ENCODE measurements around the gene FSTL1.

DNA sequence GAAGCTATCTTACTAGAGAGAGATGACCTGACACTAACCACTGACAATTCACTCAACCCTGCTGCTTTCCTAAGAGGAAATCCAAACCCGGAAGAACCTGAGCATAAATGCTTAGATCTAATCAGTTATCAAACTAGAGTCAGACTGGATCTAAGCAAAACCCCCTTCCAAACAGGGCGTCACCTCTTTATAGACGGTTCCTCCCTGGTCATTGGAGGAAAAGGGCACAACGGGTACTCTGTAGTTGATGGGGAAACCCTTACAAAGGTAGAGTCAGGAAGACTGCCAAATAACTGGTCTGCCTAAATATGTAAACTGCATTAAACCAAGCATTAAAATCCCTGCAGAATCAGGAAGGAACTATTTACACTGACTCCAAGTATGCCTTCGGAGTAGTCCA is 41.3 kb upstream of the FSTL1 start:
- TF ChIP-seq, protein P1, sequence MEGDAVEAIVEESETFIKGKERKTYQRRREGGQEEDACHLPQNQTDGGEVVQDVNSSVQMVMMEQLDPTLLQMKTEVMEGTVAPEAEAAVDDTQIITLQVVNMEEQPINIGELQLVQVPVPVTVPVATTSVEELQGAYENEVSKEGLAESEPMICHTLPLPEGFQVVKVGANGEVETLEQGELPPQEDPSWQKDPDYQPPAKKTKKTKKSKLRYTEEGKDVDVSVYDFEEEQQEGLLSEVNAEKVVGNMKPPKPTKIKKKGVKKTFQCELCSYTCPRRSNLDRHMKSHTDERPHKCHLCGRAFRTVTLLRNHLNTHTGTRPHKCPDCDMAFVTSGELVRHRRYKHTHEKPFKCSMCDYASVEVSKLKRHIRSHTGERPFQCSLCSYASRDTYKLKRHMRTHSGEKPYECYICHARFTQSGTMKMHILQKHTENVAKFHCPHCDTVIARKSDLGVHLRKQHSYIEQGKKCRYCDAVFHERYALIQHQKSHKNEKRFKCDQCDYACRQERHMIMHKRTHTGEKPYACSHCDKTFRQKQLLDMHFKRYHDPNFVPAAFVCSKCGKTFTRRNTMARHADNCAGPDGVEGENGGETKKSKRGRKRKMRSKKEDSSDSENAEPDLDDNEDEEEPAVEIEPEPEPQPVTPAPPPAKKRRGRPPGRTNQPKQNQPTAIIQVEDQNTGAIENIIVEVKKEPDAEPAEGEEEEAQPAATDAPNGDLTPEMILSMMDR (IDR thresholded peaks at IDR 0.05; ENCODE audit: low read length), result no peak
- TF ChIP-seq EZH2 (IDR thresholded peaks at IDR 0.05; ENCODE audit: borderline replicate concordance, low read length), result no peak

Measured in OCI-LY1 (cell line).